HCT116 (cell line): ENCODE data around the gene ACTN2.

Experiments used
- POLR2A ChIP-seq: IDR thresholded peaks from 2 replicates; pipeline ENCODE4 v1.7.0; 2011; ENCODE audit warnings: borderline replicate concordance; ENCODE audit not compliant: insufficient read depth, insufficient read length; ENCODE audit errors: extremely low read depth
- SP1 ChIP-seq: IDR thresholded peaks from 2 replicates; pipeline ENCODE4 v1.6.1; 2012; ENCODE audit warnings: low read depth
- TCF7L2 ChIP-seq: IDR thresholded peaks from 2 replicates; pipeline ENCODE4 v1.7.0; 2011; ENCODE audit warnings: borderline replicate concordance, inconsistent platforms; ENCODE audit not compliant: insufficient read depth, insufficient read length; ENCODE audit errors: extremely low read depth

GRCh38 chr1:236762410-236762809, 76.1 kb downstream of the ACTN2 start:
- TF ChIP-seq SP1 (no peak), POLR2A (no peak), TCF7L2 (no peak)
